ENCODE results near the gene COL9A3.

The COL9A3 gene

GRCh38 chr20:62797671-62798532 is 18.9 kb upstream of the COL9A3 start:
- DNase-seq = no peak

GRCh38 chr20:62799036-62799435 is 17.8 kb upstream of the COL9A3 start:
- no peak for DNase-seq

GRCh38 chr20:62799459-62799858 is 17.4 kb upstream of the COL9A3 start:
- no peak for DNase-seq

GRCh38 chr20:62799873-62800272 is 17.0 kb upstream of the COL9A3 start:
- DNase-seq = no peak

- no peak for DNase-seq
Measured at GRCh38 chr20:62800314-62801259, 16.3 kb upstream of the COL9A3 start.

GRCh38 chr20:62801284-62802010 is 15.4 kb upstream of the COL9A3 start:
- DNase-seq = no peak

GRCh38 chr20:62802026-62802712 is 14.7 kb upstream of the COL9A3 start:
- no peak for DNase-seq

- peak; percentile 32 for DNase-seq
Measured at GRCh38 chr20:62804021-62804626, 12.7 kb upstream of the COL9A3 start.

- DNase-seq = peak; percentile 82
Measured at GRCh38 chr20:62804627-62805154, 12.2 kb upstream of the COL9A3 start, which contains the start of gene OGFR. Gene OGFR (plus strand): TSS chr20:62804835. CDS start chr20:62804860, 25 bp downstream.

GRCh38 chr20:62805155-62805710 is 11.6 kb upstream of the COL9A3 start:
- DNase-seq = peak; percentile 39

- no peak for DNase-seq
Measured at GRCh38 chr20:62805711-62806382, 11.0 kb upstream of the COL9A3 start.

- DNase-seq = no peak
Measured at GRCh38 chr20:62806383-62807050, 10.3 kb upstream of the COL9A3 start.

- no peak for DNase-seq
Measured at GRCh38 chr20:62807444-62808210, 9.2 kb upstream of the COL9A3 start.

GRCh38 chr20:62808211-62808865 is 8.5 kb upstream of the COL9A3 start:
- DNase-seq = peak; percentile 83

- DNase-seq = no peak
Measured at GRCh38 chr20:62809530-62810428, 7.1 kb upstream of the COL9A3 start.

- DNase-seq = no peak
Measured at GRCh38 chr20:62811320-62811719, 5.5 kb upstream of the COL9A3 start.

- no peak for DNase-seq
Measured at GRCh38 chr20:62811720-62812119, 5.1 kb upstream of the COL9A3 start.
